WTC11 (cell line): Measurements from ENCODE around the gene COL25A1. TPM values are rescaled to one million over a fixed set of nuclear protein-coding genes. Genes with fewer than 3 reads are reported as not detected.

Source experiments
- ATAC-seq: fragments of 200-7000 bp; cut with Tn5 transposase; 2 replicates; pipeline ENCODE4 v1.10.0; 2021; ENCODE audit warnings: mild to moderate bottlenecking, moderate library complexity
- CTCF ChIA-PET: fragments of 300-600 bp; sonication (Branson Sonifier 250); formaldehyde crosslinking; loops from one replicate; lab custom pipeline; 2021; ENCODE audit warnings: antibody characterized with exemption; lab: Charles Lee
- POLR2A ChIA-PET: fragments of 350-600 bp; sonication (Branson Sonifier 250); formaldehyde crosslinking; loops from one replicate; lab custom pipeline; 2021; ENCODE audit warnings: antibody characterized with exemption; lab: Charles Lee
- DNase-seq: peaks from one replicate; pipeline ENCODE4 v3.0.0; 2021; ENCODE audit warnings: low spot score
- H3K27ac Mint-ChIP-seq: 2 replicates; pipeline ENCODE4 v1.8.0; 2021; ENCODE audit warnings: mixed read lengths
- H3K27me3 Mint-ChIP-seq: 2 replicates; pipeline ENCODE4 v1.8.0; 2021; ENCODE audit warnings: low read depth, mild to moderate bottlenecking, moderate library complexity, mixed read lengths
- H3K36me3 Mint-ChIP-seq: 2 replicates; pipeline ENCODE4 v1.8.0; 2021; ENCODE audit warnings: mixed read lengths
- H3K4me1 Mint-ChIP-seq: 2 replicates; pipeline ENCODE4 v1.8.0; 2022; ENCODE audit warnings: mixed read lengths
- H3K4me3 Mint-ChIP-seq: 2 replicates; pipeline ENCODE4 v1.8.0; 2021; ENCODE audit warnings: mild to moderate bottlenecking, moderate library complexity, mixed read lengths
- H3K9me3 Mint-ChIP-seq: 2 replicates; pipeline ENCODE4 v1.8.0; 2021; ENCODE audit warnings: mixed read lengths
- CBFB ChIP-seq: sonication (generic); formaldehyde crosslinking; IDR thresholded peaks from 2 replicates; pipeline ENCODE4 v1.8.1; 2022; ENCODE audit warnings: mild to moderate bottlenecking, low read depth, missing genetic modification reagents
- FOXP1 ChIP-seq: sonication (generic); formaldehyde crosslinking; IDR thresholded peaks from 2 replicates; pipeline ENCODE4 v1.8.0; 2022; ENCODE audit warnings: missing genetic modification reagents, mild to moderate bottlenecking, moderate library complexity, borderline replicate concordance
- IRF2 ChIP-seq: sonication (generic); formaldehyde crosslinking; IDR thresholded peaks from 2 replicates; pipeline ENCODE4 v1.8.0; 2022; ENCODE audit warnings: low read depth, missing genetic modification reagents, borderline replicate concordance
- NFATC4 ChIP-seq: fragments of 250-450 bp; sonication (Bioruptor Pico); IDR thresholded peaks from 2 replicates; pipeline ENCODE4 v1.9.0; 2021; ENCODE audit warnings: mild to moderate bottlenecking
- NFYB ChIP-seq: sonication (generic); formaldehyde crosslinking; conservative IDR thresholded peaks from 2 replicates; pipeline ENCODE4 v1.8.0; 2022; ENCODE audit warnings: low read depth, missing genetic modification reagents
- TCF7 ChIP-seq: sonication (generic); formaldehyde crosslinking; IDR thresholded peaks from 2 replicates; pipeline ENCODE4 v1.8.0; 2022; ENCODE audit warnings: mild to moderate bottlenecking, low read depth, missing genetic modification reagents, moderate library complexity
- ZNF263 ChIP-seq: sonication (generic); formaldehyde crosslinking; IDR thresholded peaks from 2 replicates; pipeline ENCODE4 v1.8.1; 2022; ENCODE audit warnings: low read depth, mild to moderate bottlenecking, moderate library complexity, missing genetic modification reagents
- ZNF396 ChIP-seq: fragments of 250-450 bp; sonication (Bioruptor Pico); IDR thresholded peaks from 2 replicates; pipeline ENCODE4 v1.8.0; 2021; ENCODE audit warnings: mild to moderate bottlenecking, moderate library complexity, borderline replicate concordance
- total RNA-seq: library from RNA; stranded (reverse); gene quantifications from 3 replicates; pipeline ENCODE4 v1.2.3, GENCODE V29; 2021
- TF ChIP-seq, protein P1 (sequence below): fragments of 200-600 bp; IDR thresholded peaks from 2 replicates; pipeline ENCODE4 v1.8.0; 2022; ENCODE audit warnings: antibody characterized with exemption
- TF ChIP-seq, protein P2 (sequence below): sonication (generic); formaldehyde crosslinking; conservative IDR thresholded peaks from 2 replicates; pipeline ENCODE4 v1.8.1; 2022; ENCODE audit warnings: mild to moderate bottlenecking, missing genetic modification reagents
- TF ChIP-seq, protein P3 (sequence below): sonication (generic); formaldehyde crosslinking; IDR thresholded peaks from 2 replicates; pipeline ENCODE4 v1.8.1; 2022; ENCODE audit warnings: missing genetic modification reagents, borderline replicate concordance
- TF ChIP-seq, protein P4 (sequence below): fragments of 250-450 bp; sonication (Bioruptor Pico); IDR thresholded peaks from 2 replicates; pipeline ENCODE4 v1.9.0; 2021; ENCODE audit warnings: mild to moderate bottlenecking, borderline replicate concordance
- TF ChIP-seq, protein P5 (sequence below): fragments of 250-450 bp; sonication (Bioruptor Pico); IDR thresholded peaks from 2 replicates; pipeline ENCODE4 v1.8.0; 2021; ENCODE audit warnings: mild to moderate bottlenecking

COL25A1 gene
- total RNA-seq, 1 experiment from 2014 or later = 6.6 TPM

DNA sequence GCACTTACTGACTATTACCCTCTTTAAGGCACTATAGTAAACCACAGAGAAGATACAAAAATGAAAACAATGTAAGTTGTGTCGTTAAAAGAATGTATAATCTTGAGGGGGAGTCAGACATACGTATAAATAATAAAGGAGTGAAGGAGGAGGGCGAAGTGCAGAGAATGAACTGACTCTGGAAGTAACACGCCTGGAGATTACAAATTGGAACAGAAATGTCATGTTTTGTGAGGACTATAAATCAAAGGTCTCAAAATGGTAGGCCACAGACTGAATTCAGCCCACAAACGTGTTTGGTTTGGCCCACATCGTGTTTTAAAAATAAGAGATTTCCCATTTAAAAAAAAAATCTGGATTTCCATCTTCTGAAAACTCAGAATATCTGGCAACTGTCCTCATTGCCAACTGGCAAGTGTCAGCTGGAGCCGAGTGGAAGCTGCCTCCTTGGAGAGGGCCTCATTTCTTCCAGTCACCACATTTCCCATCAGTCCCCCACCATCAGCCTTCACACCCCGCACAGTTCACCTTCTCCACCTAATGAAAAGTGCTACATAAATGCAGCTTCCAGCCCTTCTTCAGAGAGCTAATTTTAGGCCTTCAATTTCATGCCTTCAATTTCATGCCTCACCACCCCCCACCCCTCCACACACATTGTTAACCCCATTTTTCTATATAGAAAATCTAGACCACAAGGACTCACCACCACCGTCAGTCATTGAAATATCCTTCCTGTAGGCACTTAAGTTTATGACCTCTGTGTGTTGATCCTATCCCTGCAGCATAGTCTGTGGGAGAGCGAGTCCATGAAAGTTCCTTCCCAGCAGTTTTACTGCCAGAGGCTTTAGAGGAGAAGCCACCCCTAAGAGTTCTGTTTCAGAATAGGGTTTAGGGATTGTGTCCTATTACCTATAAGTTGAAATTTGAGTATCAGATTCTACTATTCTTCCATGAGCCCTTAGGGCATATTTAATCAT, 32.0 kb upstream of the COL25A1 start:
- ATAC-seq = no peak
- Mint-ChIP-seq H3K27me3 (peaks cover 2% of the 10 kb centered on the region; the same call in 1 of the 2 replicates), H3K36me3 (peaks cover 6% of the 10 kb centered on the region), H3K27ac (no peak overlapping the region), H3K4me1 (no peaks in the 10 kb centered on the region), H3K9me3 (peaks cover 7% of the 10 kb centered on the region), H3K4me3 (no peak overlapping the region)
- TF ChIP-seq, protein P1, sequence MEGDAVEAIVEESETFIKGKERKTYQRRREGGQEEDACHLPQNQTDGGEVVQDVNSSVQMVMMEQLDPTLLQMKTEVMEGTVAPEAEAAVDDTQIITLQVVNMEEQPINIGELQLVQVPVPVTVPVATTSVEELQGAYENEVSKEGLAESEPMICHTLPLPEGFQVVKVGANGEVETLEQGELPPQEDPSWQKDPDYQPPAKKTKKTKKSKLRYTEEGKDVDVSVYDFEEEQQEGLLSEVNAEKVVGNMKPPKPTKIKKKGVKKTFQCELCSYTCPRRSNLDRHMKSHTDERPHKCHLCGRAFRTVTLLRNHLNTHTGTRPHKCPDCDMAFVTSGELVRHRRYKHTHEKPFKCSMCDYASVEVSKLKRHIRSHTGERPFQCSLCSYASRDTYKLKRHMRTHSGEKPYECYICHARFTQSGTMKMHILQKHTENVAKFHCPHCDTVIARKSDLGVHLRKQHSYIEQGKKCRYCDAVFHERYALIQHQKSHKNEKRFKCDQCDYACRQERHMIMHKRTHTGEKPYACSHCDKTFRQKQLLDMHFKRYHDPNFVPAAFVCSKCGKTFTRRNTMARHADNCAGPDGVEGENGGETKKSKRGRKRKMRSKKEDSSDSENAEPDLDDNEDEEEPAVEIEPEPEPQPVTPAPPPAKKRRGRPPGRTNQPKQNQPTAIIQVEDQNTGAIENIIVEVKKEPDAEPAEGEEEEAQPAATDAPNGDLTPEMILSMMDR = no peak
- TF ChIP-seq ZNF263 = no peak
- TF ChIP-seq CBFB (CRISPR knock-in tag) = no peak
- TF ChIP-seq ZNF396 (CRISPR knock-in tag) = no peak
- TF ChIP-seq NFYB = no peak
- TF ChIP-seq, protein P2, sequence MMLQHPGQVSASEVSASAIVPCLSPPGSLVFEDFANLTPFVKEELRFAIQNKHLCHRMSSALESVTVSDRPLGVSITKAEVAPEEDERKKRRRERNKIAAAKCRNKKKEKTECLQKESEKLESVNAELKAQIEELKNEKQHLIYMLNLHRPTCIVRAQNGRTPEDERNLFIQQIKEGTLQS (CRISPR knock-in tag) = no peak
- TF ChIP-seq IRF2 (CRISPR knock-in tag) = no peak
- TF ChIP-seq NFATC4 (CRISPR knock-in tag) = no peak
- TF ChIP-seq, protein P3, sequence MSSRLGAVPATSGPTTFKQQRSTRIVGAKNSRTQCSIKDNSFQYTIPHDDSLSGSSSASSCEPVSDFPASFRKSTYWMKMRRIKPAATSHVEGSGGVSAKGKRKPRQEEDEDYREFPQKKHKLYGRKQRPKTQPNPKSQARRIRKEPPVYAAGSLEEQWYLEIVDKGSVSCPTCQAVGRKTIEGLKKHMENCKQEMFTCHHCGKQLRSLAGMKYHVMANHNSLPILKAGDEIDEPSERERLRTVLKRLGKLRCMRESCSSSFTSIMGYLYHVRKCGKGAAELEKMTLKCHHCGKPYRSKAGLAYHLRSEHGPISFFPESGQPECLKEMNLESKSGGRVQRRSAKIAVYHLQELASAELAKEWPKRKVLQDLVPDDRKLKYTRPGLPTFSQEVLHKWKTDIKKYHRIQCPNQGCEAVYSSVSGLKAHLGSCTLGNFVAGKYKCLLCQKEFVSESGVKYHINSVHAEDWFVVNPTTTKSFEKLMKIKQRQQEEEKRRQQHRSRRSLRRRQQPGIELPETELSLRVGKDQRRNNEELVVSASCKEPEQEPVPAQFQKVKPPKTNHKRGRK (CRISPR knock-in tag) = no peak
- TF ChIP-seq, protein P4, sequence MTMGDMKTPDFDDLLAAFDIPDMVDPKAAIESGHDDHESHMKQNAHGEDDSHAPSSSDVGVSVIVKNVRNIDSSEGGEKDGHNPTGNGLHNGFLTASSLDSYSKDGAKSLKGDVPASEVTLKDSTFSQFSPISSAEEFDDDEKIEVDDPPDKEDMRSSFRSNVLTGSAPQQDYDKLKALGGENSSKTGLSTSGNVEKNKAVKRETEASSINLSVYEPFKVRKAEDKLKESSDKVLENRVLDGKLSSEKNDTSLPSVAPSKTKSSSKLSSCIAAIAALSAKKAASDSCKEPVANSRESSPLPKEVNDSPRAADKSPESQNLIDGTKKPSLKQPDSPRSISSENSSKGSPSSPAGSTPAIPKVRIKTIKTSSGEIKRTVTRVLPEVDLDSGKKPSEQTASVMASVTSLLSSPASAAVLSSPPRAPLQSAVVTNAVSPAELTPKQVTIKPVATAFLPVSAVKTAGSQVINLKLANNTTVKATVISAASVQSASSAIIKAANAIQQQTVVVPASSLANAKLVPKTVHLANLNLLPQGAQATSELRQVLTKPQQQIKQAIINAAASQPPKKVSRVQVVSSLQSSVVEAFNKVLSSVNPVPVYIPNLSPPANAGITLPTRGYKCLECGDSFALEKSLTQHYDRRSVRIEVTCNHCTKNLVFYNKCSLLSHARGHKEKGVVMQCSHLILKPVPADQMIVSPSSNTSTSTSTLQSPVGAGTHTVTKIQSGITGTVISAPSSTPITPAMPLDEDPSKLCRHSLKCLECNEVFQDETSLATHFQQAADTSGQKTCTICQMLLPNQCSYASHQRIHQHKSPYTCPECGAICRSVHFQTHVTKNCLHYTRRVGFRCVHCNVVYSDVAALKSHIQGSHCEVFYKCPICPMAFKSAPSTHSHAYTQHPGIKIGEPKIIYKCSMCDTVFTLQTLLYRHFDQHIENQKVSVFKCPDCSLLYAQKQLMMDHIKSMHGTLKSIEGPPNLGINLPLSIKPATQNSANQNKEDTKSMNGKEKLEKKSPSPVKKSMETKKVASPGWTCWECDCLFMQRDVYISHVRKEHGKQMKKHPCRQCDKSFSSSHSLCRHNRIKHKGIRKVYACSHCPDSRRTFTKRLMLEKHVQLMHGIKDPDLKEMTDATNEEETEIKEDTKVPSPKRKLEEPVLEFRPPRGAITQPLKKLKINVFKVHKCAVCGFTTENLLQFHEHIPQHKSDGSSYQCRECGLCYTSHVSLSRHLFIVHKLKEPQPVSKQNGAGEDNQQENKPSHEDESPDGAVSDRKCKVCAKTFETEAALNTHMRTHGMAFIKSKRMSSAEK (CRISPR knock-in tag) = no peak
- ChIA-PET POLR2A (no interaction called here), CTCF (interaction anchor here (1.3 kb wide), 1 partner anchor 19 kb away, joined by 3 read pairs; no protein-coding TSS in a partner anchor)
- DNase-seq = no peak

DNA sequence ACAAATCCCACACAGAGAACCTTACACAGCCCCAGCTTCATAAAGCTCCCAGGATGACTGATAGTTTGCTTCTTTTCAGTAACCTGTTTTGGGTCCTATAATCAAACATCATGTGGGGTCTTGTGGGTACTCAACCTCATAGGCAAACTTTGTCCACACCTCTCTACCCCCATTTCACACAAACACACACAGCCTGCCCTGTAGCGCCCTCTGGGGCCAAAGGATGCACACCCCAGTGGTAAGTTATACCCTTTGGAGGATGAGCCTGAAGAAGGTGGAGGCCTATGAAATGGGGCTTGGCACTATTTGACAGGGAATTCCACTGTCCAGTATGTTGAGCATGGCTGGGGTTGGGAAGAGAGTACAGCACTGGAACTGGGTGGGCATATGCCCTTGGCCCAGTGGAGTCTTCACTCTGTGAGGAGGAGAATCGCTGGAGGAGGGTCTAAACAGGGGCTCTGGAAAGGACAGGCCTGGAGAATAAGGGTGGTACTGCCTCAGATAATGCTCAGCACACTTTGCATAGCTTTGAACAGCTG, 30.5 kb upstream of the COL25A1 start:
- Mint-ChIP-seq H3K27ac (no peak overlapping the region), H3K4me1 (no peaks in the 10 kb centered on the region), H3K27me3 (no peaks in the 10 kb centered on the region), H3K36me3 (no peaks in the 10 kb centered on the region), H3K9me3 (no peaks in the 10 kb centered on the region), H3K4me3 (no peak overlapping the region)
- TF ChIP-seq, protein P1 = peak; percentile 53; the same call in 1 of the 2 replicates
- TF ChIP-seq TCF7 (CRISPR knock-in tag) (no peak), FOXP1 (CRISPR knock-in tag) (no peak)
- TF ChIP-seq, protein P5, sequence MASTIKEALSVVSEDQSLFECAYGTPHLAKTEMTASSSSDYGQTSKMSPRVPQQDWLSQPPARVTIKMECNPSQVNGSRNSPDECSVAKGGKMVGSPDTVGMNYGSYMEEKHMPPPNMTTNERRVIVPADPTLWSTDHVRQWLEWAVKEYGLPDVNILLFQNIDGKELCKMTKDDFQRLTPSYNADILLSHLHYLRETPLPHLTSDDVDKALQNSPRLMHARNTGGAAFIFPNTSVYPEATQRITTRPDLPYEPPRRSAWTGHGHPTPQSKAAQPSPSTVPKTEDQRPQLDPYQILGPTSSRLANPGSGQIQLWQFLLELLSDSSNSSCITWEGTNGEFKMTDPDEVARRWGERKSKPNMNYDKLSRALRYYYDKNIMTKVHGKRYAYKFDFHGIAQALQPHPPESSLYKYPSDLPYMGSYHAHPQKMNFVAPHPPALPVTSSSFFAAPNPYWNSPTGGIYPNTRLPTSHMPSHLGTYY (CRISPR knock-in tag) = no peak
- CTCF ChIA-PET = no interaction called here
- peak; percentile 80 for DNase-seq
- peak; percentile 99 for ATAC-seq
- POLR2A ChIA-PET = no interaction called here
